Ramos (cell line): ENCODE measurements around the gene ARMH1.

Experiments
- in situ Hi-C: fragments of 300-500 bp; cut with MboI; formaldehyde crosslinking; loops from one replicate; pipeline ENCODE4 v1.14.3; 2022; ENCODE audit warnings: low sequenced_read_pairs; ENCODE audit not compliant: unreplicated experiment

The ARMH1 gene

DNA sequence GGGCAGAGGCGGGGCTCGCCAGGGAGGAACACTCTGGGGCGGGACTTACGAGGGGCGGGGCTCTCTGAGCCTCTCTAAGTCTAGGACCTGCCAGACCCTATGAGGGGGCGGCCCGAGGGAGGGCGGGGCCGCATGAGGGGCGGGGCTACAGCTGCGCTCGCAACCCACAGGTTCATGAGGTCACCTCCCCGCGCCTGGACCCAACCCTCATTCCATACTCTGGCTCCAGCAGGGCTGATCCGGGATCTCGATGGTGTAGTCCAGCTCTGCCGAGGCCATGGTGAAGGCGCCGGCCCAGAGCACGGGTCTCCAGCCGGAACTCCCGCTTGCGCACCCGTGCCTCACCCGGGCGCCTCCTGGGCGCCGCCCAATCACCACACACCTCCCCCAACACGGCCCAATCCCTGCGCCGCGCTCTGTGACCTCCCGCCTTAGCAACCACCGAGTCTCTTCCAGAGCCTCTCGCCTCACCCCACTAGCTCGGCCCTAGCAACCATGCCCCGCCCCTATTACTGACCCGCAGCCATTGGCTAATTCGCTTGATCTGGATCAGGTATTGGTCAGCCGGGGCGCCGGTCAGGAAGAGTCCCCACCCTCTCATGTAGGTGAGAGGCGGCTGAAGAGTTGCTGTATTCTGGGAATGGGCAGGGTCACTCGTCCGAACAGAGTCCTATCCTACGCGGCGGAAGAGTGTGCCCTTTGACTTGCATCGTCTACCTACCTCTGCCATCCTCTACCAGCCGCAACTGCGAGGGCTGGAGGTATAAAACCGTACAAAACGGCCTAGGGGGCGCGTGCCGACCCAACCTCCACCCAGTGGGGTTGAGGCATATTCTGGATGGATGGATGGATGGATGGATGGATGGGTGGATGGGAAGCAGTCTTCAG lies at the start of gene ARMH1, which contains the start of gene TMEM53:
ARMH1 (plus strand) TSS at position 602 of the 888 bp plus-strand sequence. CDS start 14,984 bp downstream, outside the sequence.
TMEM53 (minus strand) TSS at position 369 of the 888 bp plus-strand sequence; CDS start at position 279, 90 bp downstream.
- in situ Hi-C loops: no loop called here

DNA sequence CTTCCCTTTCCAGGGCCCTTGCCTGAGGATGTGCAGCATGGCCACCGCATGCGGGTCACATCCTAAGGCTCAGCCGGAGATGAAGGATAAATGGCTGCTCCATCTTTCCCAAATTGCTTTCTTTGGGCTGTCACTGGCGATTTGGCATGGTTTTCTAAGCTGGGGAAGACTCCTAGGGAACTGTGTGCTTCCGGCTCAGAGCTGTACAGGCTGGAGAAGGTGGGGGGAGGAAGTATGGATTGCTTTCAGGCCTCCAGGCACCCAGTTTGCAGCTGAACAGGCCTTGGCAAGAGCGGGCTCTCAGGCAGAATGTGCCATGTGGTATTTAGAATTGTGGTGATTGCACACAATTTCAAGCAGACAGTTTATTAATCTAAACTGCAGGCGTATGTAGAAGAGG lies 49.2 kb upstream of the ARMH1 start:
- in situ Hi-C loops: no loop called here

DNA sequence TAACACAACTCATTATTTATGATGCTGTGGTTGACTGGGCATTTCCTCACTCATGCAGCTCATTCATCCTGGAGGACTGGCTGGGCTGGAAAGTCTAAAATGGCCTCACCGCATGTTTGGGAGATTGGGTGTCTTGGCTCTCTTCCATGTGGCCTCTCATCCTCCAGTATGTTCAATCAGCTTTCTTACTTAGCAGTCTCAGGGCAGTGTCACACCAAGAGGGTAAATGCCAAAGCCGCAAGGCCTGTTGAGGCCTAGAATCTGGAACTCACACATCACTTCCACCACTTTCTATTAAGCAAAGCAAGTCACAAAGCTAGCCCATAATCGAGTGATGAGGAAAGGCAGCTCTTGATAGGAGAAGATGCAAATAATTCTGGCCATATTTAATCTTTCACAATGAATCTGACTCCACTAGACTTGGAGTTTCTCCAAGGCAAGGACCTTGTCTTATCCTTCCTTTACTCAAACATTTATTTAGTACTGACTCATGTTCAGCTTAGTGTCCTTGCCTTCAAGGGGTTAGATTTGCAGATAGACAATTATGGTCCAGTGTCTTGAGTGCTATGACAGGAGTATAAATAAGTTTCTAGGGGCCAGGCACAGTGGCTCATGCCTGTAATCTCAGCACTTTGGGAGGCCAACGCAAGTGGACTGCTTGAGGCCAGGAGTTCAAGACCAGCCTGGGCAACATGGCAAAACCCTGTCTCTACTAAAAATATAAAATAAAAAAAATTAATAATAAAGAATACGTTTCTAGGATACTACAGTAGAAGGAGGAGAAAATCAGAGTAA lies 45.4 kb upstream of the ARMH1 start:
- in situ Hi-C loops: no loop called here

DNA sequence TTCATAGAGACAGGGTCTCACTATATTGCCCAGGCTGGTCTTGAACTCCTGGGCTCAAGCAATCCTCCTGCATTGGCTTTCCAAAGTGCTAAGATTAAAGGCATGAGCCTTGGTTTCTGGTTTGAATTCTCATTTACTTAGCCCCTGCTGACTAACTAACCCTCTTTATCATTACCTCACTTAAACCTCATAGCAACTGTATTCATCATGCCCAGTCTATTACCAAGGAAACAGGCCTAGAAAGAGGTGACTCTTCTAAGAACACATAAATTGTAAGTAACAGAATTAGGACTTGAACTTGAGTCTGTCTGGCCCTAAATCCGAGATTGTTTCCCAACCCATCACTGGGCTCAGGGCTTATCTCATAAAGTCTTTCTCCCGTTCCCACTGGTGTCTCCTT lies 44.4 kb upstream of the ARMH1 start:
- in situ Hi-C loops: no loop called here

DNA sequence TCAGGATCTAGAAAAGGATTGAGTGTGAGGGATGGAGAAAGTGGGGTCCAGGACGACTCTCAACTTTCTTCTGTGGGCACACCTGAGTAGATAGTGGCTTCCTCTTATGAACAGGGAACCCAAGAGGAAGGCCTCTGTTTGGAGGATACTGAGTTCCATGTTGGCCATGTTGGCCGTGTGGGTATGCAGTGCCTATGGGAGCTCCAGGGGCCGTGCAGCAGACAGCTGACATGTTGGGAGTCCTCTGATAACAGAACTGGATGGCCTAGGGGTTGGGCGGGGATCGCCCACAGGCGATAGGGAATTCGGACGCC lies 43.2 kb upstream of the ARMH1 start:
- in situ Hi-C loops: no loop called here

DNA sequence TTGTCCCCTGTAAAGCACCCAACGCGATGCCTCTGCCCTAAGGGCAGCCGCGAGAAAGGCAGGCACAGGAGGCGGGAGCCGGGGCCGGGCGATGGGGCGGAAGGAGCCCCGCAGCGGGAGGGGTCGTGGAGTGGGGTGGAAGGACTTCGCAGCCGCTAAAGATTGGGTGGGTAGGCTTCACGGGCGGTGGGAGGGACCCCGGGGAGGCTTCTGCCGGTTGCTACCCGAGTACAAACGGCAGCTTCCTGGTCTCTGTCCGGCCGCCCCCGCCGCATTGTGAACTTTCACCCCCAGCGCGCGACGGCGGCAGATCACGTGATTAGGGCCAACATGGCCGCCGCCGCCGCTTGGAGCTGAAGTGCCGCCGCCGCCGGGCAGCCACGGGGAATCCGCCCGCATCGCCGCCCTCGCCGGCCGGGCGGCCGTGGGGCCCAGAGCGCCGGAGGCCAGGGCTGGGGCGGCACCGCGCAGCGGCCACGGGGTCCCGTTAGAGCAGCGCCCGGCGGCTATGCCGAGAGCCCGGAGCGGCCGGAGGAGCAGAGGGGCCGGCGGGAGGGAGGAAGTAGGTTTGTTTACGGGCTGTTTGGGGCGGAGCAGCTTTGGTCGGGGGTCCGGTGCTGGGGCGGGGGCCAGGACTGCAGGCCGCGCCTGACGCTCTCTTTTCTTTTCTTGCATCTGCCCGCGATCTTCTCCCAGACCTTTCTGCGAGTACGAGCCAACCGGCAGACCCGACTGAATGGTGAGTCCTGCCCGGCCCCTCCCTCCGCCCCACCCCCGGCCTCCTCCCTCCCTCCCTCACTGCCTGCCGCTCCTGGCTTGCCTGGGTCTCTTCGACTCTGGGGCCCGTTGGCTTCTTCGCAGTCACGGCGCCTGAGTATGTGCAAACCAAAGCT lies 42.6 kb upstream of the ARMH1 start:
- in situ Hi-C loops: no loop called here

DNA sequence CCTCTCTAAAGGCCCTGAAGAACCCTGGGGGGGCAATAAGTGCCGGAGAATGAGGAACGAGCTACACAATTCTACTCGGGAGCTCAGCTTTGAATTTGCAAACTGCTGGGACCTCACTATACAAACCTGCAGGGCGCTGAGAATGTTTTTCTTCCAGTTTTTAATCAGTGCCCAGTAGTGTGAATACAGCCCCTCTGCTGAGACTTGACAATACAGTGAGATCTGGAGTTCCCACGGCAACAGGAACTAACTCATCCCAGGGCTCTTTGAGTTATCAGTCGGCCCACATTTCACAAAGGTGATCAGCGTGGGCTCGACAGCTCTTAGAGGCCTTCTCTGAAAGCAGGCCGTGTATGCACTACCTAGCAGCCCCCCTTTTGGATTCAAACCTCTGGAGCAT lies 41.9 kb upstream of the ARMH1 start:
- in situ Hi-C loops: no loop called here

DNA sequence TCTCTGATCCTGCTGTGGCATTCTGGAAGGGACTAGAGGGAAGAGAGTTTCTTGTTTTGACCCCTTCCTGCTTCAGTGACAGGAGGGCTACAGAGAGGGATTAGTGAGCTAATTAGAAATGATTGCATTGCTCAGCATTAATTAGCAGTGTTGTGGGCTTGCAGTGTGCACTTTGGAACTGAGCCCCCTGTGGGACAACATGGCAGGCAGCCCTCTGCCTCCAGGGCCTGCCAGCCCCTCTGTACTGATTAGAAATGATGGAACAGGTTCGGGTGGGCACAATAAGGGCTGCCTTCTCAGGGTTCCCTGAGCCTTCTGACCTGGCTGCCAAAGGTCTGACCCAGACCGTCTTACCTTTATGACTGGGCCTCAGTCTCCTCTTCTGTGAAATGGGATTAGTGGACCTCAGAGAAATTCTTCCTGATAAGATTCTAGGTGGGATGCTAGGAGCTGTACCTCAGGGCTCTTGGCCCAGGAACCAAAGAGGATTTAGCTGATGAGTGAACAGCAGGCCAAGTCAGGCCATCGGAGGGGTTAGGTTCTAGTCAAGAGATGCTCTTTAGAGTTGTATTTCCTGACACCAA lies 39.8 kb upstream of the ARMH1 start:
- in situ Hi-C loops: no loop called here

DNA sequence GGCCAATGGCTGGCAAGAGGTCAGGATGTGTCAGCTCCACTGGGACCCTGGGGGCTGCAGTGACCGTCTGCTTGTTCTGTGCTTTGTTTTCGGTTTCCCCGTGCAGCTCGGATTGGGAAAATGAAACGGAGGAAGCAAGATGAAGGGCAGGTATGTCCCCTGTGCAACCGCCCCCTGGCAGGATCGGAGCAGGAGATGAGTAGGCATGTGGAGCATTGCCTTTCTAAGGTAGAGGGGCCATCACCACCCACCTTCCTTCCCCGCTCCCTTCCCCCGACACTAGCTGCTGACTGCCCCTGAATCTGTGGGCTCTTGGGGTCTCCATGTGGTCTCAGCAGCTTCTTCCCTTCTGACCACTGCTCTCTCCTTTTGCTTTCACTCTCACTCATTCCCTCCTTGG lies 39.1 kb upstream of the ARMH1 start:
- in situ Hi-C loops: no loop called here

DNA sequence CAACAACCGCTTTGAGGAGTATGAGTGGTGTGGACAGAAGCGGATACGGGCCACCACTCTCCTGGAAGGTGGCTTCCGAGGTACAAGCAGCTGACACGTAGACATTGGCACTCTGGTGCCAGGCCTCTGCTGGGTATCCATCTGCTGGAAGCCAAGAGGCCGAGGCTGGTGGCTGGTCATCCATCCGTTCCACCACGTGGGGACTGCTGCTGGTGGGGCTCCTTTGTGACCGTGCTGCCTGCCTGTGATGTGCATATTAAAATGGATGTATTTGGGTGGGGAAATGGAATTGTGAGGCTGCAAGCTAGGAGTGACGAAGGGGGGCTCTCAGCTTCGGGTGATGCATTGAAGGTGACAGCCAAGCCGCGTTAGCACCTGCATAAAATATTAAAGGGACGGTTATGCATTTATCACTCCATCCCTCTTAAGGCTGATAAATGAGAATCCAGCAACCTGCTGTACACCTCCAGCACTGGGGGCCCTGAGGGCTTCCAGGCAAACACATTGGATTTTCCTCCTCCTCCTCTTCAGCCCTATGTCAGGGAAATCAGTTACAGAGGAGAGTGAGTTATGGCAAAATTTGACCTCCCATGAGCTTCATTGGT lies 38.3 kb upstream of the ARMH1 start:
- in situ Hi-C loops: no loop called here

DNA sequence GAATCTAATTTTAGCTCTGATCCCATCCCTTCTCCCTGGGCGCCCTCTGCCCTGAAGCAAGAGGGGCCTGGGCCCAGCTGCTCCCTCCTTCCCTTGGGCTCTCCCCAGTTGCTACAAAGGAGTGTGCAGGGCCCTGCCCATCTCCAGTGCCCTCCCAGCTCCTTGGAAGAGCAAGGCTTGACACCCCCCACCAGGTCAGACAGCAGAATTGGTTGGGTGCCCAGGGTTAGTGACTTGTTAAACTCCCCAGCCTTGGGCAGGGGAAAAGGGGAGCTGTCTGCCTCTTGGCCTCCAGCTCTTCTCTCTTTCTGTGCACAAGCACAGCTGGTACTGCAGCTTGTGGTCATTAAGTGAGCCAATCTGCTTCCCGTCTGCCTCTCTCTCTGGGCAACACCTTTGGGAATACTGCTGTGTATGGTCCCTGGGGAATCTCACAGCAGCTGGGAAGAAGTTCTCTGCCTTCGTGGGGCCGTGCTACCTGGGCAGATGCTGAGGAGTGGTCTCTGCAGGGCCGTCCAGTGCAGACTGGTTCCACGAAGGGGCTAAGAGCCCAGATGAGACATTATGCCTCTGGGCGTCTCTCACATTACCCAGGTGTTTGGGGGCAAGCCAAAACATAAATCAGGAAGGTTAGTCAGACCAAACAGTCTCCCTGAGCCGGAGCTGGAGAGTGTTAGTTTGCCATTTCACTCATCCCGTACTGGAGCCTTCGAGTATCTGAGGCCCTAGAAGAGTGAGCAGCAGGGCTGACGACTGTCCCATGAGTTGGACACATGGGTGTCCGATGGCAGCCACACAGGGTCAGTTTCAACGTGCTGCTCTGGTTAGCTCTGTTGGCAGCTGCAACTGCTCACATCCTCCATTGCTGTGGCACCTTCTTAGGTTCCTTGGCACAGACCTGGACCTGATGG lies 37.6 kb upstream of the ARMH1 start:
- in situ Hi-C loops: no loop called here

DNA sequence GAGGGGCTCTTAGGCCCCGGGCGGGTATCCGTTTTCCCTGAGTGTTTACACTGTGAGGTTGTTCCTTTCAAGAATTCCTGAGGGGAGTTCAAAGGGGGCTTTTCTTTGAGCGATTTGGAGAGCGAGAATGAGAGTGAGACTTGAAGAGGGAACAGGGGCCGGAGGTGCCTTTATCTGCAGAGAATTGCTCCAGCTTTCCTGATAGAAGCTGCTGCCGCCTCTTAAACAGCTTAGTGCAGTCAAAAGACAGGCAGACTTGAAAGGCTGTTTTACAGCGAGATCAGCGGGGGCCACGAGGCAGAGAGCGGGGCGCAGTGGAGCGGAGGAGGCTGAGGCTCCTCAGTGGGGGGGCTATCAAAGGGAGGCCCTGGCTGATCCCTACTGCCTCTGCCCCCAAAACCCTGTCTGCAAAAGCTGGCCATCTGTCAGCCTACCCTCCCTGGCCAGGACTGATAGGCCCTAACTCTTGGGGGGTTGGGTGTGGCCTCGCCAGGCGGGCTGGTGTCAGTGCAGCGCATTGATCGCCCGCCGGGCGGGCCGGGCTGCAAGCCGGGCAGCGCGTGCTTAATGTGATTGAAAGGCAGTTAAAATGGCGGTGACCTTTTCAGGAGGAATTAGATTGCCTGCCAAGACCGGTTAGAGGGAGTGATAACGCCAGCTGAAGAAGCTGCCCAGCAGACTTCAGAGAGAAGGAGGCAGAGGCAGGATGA lies 36.7 kb upstream of the ARMH1 start:
- in situ Hi-C loops: no loop called here

DNA sequence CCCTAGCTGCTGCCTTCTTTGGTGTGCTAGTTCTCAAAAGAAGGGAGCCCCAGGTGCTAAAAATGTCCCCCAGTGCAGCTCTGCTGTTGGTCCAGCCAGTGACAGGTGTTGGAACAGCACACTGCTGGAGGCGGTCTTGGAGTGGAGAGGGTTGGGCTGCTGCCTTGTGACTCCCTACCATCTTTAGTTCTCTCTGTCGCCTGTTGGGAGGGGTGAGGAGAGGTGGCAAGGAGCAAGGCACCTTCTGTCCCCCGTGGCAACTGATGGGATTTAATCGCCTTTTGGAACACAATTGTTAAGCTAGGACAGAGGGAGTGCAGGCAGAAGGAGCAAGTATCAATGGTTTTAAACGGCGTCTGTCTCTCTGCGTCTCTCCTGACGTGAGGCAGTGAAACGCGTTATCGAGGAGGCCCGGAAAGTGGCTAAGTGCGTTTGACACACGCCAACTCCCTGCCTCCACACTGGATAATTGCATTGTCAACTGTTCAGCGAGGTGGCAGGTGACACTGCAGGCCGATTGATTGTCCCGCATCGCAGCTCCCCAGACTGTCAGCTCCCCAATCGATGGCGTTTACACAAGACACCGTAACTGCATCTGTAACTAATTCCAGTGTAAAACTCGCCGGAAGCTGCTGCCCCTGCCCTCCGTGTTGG lies 34.2 kb upstream of the ARMH1 start:
- in situ Hi-C loops: no loop called here

DNA sequence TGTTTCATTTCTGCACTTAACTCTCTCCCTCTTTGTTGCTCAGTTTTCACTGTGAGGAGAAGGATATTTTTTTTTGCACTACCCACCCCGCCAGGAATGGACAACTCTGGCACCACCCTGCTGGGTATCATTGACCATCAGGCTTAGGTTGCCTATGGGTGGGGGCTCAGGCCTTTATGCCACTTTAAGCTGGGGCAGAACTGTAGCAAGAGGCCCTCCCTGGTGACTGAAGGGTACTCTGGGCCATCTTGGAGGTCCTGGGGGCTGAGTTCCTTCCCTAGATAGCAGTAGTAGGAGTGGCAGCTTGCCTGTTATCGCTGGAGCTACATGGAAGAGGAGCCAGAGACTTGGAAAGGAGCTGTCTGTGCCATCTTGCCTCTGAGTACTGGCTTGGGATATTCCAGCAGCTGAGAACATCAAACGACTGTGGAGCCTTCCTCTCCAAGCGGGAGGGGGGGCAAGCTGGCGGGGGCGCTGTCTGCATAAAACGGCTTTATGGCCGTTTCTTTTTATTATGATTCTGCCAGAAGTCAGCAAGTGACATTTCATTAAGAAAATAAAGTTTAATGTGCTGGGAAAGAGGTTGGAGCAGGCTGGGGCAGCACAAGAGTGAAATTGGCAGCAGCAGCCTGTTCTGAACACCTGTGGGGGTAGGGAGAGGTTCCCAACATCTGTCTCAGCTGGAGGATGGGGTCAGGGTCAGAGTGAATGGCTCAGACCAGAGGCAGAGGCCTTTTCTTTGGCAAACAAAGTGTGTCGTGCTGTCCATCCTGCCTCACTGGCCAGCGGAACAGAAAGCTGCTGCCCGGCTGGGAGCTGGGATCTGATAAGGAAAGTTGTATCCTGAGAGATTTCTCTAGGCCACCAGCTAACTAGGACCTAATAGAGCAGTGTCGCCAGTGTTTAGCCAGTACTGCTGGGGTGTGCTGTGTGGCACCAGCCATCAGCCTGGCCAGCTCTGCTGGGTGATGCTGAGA lies 33.1 kb upstream of the ARMH1 start:
- in situ Hi-C loops: no loop called here

DNA sequence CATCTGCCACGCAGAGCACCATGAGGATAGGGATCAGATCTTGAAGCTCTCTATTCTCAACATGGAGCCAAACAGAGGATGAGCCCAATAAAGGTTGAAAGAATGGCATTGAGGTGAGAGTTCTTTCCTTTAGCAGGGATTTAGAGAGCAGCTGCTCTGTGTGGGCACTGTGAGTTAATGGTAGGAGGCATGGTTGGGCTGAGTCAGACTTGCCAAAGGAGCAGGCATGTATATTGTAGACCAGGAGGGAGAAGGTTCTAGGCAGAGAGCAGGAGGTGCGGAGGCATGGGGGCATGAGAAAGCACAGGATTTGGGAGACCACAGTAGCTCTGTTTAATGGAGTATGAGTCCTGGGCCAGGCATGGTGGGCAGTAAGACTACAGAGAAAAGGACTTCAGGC lies 32.3 kb upstream of the ARMH1 start:
- in situ Hi-C loops: no loop called here

DNA sequence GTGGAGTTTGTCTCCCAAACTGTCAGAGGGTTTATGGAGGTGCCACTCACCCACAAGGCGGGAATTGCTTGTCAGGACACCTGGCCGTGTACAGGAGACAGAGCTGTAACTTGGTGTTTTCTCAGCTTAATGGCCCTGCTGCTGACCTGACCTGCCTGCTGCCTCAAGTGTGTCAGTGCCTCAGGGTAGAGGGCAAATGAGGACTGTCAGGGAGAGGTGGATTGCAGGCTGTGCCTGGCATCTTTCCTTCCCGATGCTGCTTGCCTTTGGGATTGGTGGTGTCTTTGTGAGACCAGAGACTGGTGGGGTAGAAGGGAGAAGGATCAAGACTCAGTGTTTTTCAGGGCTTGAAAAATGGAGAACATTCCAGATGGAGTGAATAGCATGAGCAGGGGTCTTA lies 31.6 kb upstream of the ARMH1 start:
- in situ Hi-C loops: no loop called here
